Neural cell (in vitro differentiated cells): ENCODE measurements around the gene ARGLU1. TPM values are rescaled to one million over a fixed set of nuclear protein-coding genes. Genes with fewer than 3 reads are reported as not detected.

Experiments
- H2AFZ ChIP-seq: fragments of 200-600, 300-800 bp; sonication (generic), shearing (Covaris generic); 2 replicates; pipeline ENCODE4 v1.6.0; 2014; ENCODE audit warnings: low read depth, mild to moderate bottlenecking, antibody characterized with exemption, low read length, moderate library complexity
- H3F3A ChIP-seq: fragments of 200-600 bp; shearing (Covaris generic); 2 replicates; pipeline ENCODE4 v1.6.1; 2016; ENCODE audit warnings: mild to moderate bottlenecking, moderate library complexity, mixed read lengths, antibody characterized with exemption, low read length; ENCODE audit not compliant: insufficient read depth, poor library complexity, severe bottlenecking
- H3K27ac ChIP-seq: fragments of 200-600, 300-800 bp; sonication (generic), shearing (Covaris generic); 2 replicates; pipeline ENCODE4 v1.5.1; 2014; ENCODE audit warnings: mild to moderate bottlenecking, low read length, moderate library complexity
- H3K27me3 ChIP-seq: fragments of 300-800, 200-600 bp; sonication (generic), shearing (Covaris generic); 2 replicates; pipeline ENCODE4 v1.6.0; 2014; ENCODE audit warnings: mild to moderate bottlenecking, low read depth, low read length, moderate library complexity; ENCODE audit not compliant: insufficient read depth
- H3K36me3 ChIP-seq: fragments of 300-800, 200-600 bp; sonication (generic), shearing (Covaris generic); 2 replicates; pipeline ENCODE4 v1.5.1; 2014; ENCODE audit warnings: mild to moderate bottlenecking, antibody characterized with exemption, low read length, moderate library complexity; ENCODE audit not compliant: insufficient read depth
- H3K4me2 ChIP-seq: fragments of 300-800, 200-600 bp; sonication (generic), shearing (Covaris generic); 2 replicates; pipeline ENCODE4 v1.6.0; 2014; ENCODE audit warnings: mild to moderate bottlenecking, low read length
- H3K4me3 ChIP-seq: fragments of 300-800, 200-600 bp; sonication (generic), shearing (Covaris generic); 2 replicates; pipeline ENCODE4 v1.5.1; 2014; ENCODE audit warnings: mild to moderate bottlenecking, low read length, moderate library complexity
- H3K79me2 ChIP-seq: fragments of 200-600 bp; shearing (Covaris generic); replicated peaks from 2 replicates; pipeline ENCODE4 v1.6.0; 2014; ENCODE audit warnings: mild to moderate bottlenecking, low read length, moderate library complexity; ENCODE audit not compliant: insufficient read depth
- H3K9ac ChIP-seq: fragments of 300-800, 200-600 bp; sonication (generic), shearing (Covaris generic); 2 replicates; pipeline ENCODE4 v1.6.1; 2016; ENCODE audit warnings: mild to moderate bottlenecking, low read length, mixed read lengths
- H3K9me2 ChIP-seq: fragments of 200-600 bp; shearing (Covaris generic); 2 replicates; pipeline ENCODE4 v1.6.1; 2016; ENCODE audit warnings: mild to moderate bottlenecking, low read length, mixed read lengths; ENCODE audit not compliant: insufficient read depth
- H3K9me3 ChIP-seq: fragments of 200-600, 300-800 bp; sonication (generic), shearing (Covaris generic); 2 replicates; pipeline ENCODE4 v1.6.1; 2016; ENCODE audit warnings: mild to moderate bottlenecking, mixed run types, low read length, moderate library complexity, mixed read lengths
- H4K20me1 ChIP-seq: fragments of 200-600 bp; shearing (Covaris generic); 2 replicates; pipeline ENCODE4 v1.6.1; 2016; ENCODE audit warnings: mild to moderate bottlenecking, mixed run types; ENCODE audit not compliant: insufficient read depth
- EP300 ChIP-seq: fragments of 450-650 bp; conservative IDR thresholded peaks from 2 replicates; pipeline ENCODE4 v1.6.1; 2014; ENCODE audit warnings: antibody characterized with exemption, mild to moderate bottlenecking, moderate library complexity; ENCODE audit not compliant: poor library complexity, severe bottlenecking
- EZH2 ChIP-seq: fragments of 200-600, 300-800 bp; shearing (Covaris generic), sonication (generic); IDR thresholded peaks from 2 replicates; pipeline ENCODE4 v1.6.1; 2014; ENCODE audit warnings: antibody characterized with exemption, low read length, borderline replicate concordance, mild to moderate bottlenecking; ENCODE audit not compliant: insufficient read depth, poor library complexity, severe bottlenecking
- MXI1 ChIP-seq: fragments of 450-650 bp; conservative IDR thresholded peaks from 2 replicates; pipeline ENCODE4 v1.6.1; 2014; ENCODE audit warnings: antibody characterized with exemption, mild to moderate bottlenecking; ENCODE audit not compliant: poor library complexity, severe bottlenecking
- POLR2AphosphoS5 ChIP-seq: IDR thresholded peaks from 2 replicates; pipeline ENCODE4 v1.6.1; 2012
- RAD21 ChIP-seq: fragments of 450-650 bp; conservative IDR thresholded peaks from 2 replicates; pipeline ENCODE4 v1.6.1; 2014; ENCODE audit warnings: antibody characterized with exemption, mild to moderate bottlenecking, moderate library complexity
- SMC3 ChIP-seq: fragments of 450-650 bp; conservative IDR thresholded peaks from 2 replicates; pipeline ENCODE4 v1.6.1; 2014; ENCODE audit warnings: antibody characterized with exemption, mild to moderate bottlenecking, moderate library complexity; ENCODE audit not compliant: poor library complexity
- TAF1 ChIP-seq: IDR thresholded peaks from 2 replicates; pipeline ENCODE4 v1.6.1; 2012; ENCODE audit warnings: low read depth
- polyA plus RNA-seq: library from polyadenylated mRNA; depleted of rRNA; stranded (reverse); fragments of >200 nt; gene quantifications from 2 replicates; pipeline ENCODE4 v1.2.3, GENCODE V29; 2014
- TF ChIP-seq, protein P1 (sequence below): IDR thresholded peaks from 2 replicates; pipeline ENCODE4 v1.6.1; 2012; ENCODE audit warnings: borderline replicate concordance
- TF ChIP-seq, protein P2 (sequence below): fragments of 450-650 bp; IDR thresholded peaks from 2 replicates; pipeline ENCODE4 v1.5.1; 2014; ENCODE audit warnings: antibody characterized with exemption, mild to moderate bottlenecking, moderate library complexity; ENCODE audit not compliant: poor library complexity, severe bottlenecking

The ARGLU1 gene
- polyA plus RNA-seq, 1 donor from 2014 or later, result 967 TPM

DNA sequence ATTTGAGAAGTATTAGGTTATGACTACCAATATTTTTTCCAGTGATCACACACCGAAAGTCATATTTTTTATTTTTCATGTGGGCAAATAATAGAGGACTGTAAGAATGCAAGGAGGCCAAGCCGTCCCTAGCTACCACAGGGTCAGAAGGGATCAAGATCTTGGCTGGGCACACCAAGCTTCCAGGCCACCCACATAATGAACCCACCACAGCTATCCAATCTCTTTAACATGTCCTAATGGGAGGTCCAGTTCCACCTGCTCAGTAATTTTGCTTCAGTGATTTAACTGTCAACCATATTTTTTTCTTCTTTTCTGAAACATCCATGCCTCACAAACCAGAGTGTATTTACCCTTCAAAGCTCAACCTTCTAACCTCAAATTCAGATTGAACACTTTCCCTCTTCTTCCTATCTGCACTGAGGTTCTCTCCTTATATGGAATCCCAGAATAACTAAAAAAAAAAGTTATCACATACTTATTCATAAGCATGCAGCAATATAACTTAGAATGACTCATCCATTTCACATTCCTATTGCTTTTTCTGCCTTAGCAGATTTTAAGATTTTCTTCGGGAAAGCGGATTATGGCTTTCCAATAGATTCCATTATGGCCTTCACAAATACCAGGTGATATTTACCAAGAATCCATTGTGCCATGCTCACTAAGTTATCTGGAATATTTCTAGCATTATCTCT, 12.2 kb downstream of the ARGLU1 start:
- Histone ChIP-seq H3K27ac (no peak overlapping the region), H3K27me3 (no peaks in the 10 kb centered on the region), H3K9me3 (no peaks in the 10 kb centered on the region), H3K79me2 (peaks cover 57% of the 10 kb centered on the region), H3K4me3 (no peak overlapping the region), H4K20me1 (no peaks in the 10 kb centered on the region), H3F3A (no peaks in the 10 kb centered on the region), H3K36me3 (peaks cover 13% of the 10 kb centered on the region), H3K9me2 (no peaks in the 10 kb centered on the region), H2AFZ (no peak overlapping the region), H3K9ac (no peak overlapping the region), H3K4me2 (no peak overlapping the region)
- no peak for TF ChIP-seq TAF1
- TF ChIP-seq POLR2AphosphoS5, result no peak
- no peak for TF ChIP-seq RAD21
- TF ChIP-seq, protein P1, sequence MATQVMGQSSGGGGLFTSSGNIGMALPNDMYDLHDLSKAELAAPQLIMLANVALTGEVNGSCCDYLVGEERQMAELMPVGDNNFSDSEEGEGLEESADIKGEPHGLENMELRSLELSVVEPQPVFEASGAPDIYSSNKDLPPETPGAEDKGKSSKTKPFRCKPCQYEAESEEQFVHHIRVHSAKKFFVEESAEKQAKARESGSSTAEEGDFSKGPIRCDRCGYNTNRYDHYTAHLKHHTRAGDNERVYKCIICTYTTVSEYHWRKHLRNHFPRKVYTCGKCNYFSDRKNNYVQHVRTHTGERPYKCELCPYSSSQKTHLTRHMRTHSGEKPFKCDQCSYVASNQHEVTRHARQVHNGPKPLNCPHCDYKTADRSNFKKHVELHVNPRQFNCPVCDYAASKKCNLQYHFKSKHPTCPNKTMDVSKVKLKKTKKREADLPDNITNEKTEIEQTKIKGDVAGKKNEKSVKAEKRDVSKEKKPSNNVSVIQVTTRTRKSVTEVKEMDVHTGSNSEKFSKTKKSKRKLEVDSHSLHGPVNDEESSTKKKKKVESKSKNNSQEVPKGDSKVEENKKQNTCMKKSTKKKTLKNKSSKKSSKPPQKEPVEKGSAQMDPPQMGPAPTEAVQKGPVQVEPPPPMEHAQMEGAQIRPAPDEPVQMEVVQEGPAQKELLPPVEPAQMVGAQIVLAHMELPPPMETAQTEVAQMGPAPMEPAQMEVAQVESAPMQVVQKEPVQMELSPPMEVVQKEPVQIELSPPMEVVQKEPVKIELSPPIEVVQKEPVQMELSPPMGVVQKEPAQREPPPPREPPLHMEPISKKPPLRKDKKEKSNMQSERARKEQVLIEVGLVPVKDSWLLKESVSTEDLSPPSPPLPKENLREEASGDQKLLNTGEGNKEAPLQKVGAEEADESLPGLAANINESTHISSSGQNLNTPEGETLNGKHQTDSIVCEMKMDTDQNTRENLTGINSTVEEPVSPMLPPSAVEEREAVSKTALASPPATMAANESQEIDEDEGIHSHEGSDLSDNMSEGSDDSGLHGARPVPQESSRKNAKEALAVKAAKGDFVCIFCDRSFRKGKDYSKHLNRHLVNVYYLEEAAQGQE, result no peak
- TF ChIP-seq MXI1, result no peak
- TF ChIP-seq SMC3, result no peak
- TF ChIP-seq EP300, result no peak
- TF ChIP-seq EZH2, result no peak
- TF ChIP-seq, protein P2, sequence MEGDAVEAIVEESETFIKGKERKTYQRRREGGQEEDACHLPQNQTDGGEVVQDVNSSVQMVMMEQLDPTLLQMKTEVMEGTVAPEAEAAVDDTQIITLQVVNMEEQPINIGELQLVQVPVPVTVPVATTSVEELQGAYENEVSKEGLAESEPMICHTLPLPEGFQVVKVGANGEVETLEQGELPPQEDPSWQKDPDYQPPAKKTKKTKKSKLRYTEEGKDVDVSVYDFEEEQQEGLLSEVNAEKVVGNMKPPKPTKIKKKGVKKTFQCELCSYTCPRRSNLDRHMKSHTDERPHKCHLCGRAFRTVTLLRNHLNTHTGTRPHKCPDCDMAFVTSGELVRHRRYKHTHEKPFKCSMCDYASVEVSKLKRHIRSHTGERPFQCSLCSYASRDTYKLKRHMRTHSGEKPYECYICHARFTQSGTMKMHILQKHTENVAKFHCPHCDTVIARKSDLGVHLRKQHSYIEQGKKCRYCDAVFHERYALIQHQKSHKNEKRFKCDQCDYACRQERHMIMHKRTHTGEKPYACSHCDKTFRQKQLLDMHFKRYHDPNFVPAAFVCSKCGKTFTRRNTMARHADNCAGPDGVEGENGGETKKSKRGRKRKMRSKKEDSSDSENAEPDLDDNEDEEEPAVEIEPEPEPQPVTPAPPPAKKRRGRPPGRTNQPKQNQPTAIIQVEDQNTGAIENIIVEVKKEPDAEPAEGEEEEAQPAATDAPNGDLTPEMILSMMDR, result no peak

DNA sequence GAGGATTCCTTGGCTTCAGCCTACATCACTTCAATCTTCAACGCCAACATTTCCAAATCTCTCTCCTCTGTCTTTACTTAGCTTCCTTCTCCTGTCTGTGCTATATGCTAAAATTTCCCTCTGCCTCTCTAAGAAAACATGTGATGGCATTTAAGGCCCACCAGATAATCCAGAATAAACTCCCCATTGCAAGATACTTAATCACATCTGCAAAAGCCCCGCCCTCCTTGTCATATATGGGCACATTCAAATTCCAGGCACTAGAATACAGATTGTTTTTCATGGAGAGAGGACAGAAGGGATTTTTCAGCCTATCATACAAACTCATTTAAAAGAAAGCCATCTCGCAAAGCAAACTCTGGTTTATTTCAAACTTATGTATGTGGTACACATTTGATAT, 16.2 kb downstream of the ARGLU1 start:
- Histone ChIP-seq H3K36me3 (peaks cover 9% of the 10 kb centered on the region), H3K27me3 (no peaks in the 10 kb centered on the region), H3K4me3 (no peak overlapping the region), H3K9ac (no peak overlapping the region), H3K9me2 (no peaks in the 10 kb centered on the region), H3F3A (no peaks in the 10 kb centered on the region), H3K4me2 (no peak overlapping the region), H3K27ac (no peak overlapping the region), H3K9me3 (no peaks in the 10 kb centered on the region), H2AFZ (no peak overlapping the region), H4K20me1 (no peaks in the 10 kb centered on the region), H3K79me2 (peaks cover 47% of the 10 kb centered on the region)
- TF ChIP-seq EP300 (no peak), SMC3 (no peak)
